ENCODE results near the gene LRP2. TPM values are rescaled to one million over a fixed set of nuclear protein-coding genes. Genes with fewer than 3 reads are reported as not detected.

Gene LRP2
- total and polyA plus RNA-seq, 2 of the 8 experiments (the other 6 are each of a cell fraction or from before 2014, with no cell fraction given) = 2.0 to 2.9 TPM

DNA sequence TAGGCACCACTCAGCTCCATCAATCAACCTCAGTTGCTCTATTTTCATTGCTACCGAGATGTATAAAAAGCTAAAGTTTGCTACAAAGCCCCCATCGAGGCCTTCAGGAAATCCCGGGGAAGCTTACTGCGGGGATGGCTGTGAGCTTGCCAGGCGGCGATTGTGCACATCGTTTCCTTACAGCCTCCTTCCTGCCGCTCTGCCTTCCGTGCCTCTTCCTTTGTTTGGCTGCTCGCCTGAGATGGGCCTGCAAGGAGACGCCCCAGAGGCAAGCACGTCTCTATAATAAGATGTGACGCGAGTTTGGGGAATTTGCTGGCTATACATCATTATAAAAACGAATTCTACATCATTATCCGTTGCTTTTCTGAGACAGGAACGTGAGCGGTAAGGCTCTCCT lies 251.4 kb downstream of the LRP2 start:
- Histone ChIP-seq H3K4me3 (ENCODE audit: extremely low read depth in 1 of 4, insufficient read depth in 2 of 4, low read depth in 3 of 4, low read length in 4 of 4) (no peak overlapping the region), H3K27me3 (replicated peaks in 1 of 4; ENCODE audit: control insufficient read depth in 3 of 4, extremely low read depth in 1 of 4, insufficient read depth in 3 of 4, low read length in 3 of 4) (no peaks in the 10 kb centered on the region), H2BK120ac (replicated peaks; ENCODE audit: low read depth, low read length) (no peak overlapping the region), H3K23ac (ENCODE audit: insufficient read length) (no peak overlapping the region), H4K20me1 (replicated peaks in 1 of 2; ENCODE audit: control insufficient read depth in 1 of 2, insufficient read depth in 2 of 2, low read length in 2 of 2) (no peaks in the 10 kb centered on the region), H3K79me2 (ENCODE audit: control insufficient read depth in 1 of 2, insufficient read depth in 2 of 2, low read length in 2 of 2) (no peaks in the 10 kb centered on the region), H3K9me3 (ENCODE audit: insufficient read depth in 2 of 2, low read depth in 1 of 2, low read length in 1 of 2) (no peaks in the 10 kb centered on the region), H4K5ac (ENCODE audit: insufficient read length, low read depth, low read length) (no peak overlapping the region), H2BK15ac (ENCODE audit: low read length) (no peak overlapping the region), H3K9ac (replicated peaks in 1 of 4; ENCODE audit: extremely low read depth in 1 of 4, low read depth in 3 of 4, low read length in 3 of 4) (no peak overlapping the region), H3K4me1 (replicated peaks in 1 of 4; ENCODE audit: control insufficient read depth in 3 of 4, insufficient read depth in 4 of 4, low read length in 3 of 4) (peaks cover 0 to 6% (median 3%) of the 10 kb centered on the region in 4 experiments; a peak in 3 of 7 replicates), H3K27ac (ENCODE audit: low read depth, low read length) (no peak overlapping the region), H3K79me1 (ENCODE audit: low read depth, low read length) (no peaks in the 10 kb centered on the region), H2AFZ (ENCODE audit: low read length) (peak overlapping the region; percentile 55), H3K36me3 (ENCODE audit: control insufficient read depth in 2 of 4, insufficient read depth in 4 of 4, low read length in 3 of 4) (no peaks in the 10 kb centered on the region), H2BK5ac (ENCODE audit: low read depth, low read length) (no peak overlapping the region; the same call in 1 of the 2 replicates), H2BK12ac (ENCODE audit: low read depth, low read length) (no peak overlapping the region), H3K56ac (replicated peaks; ENCODE audit: insufficient read length, low read depth, low read length) (no peak overlapping the region), H4K91ac (replicated peaks; ENCODE audit: insufficient read length, low read length) (no peak overlapping the region), H4K8ac (ENCODE audit: extremely low read depth, insufficient read depth, low read length) (no peak overlapping the region), H3K4ac (replicated peaks; ENCODE audit: insufficient read length, low read depth, low read length) (no peak overlapping the region), H2BK20ac (ENCODE audit: low read length) (no peak overlapping the region), H3K14ac (ENCODE audit: insufficient read length) (no peak overlapping the region), H3K4me2 (ENCODE audit: insufficient read depth in 1 of 2, low read depth in 2 of 2, low read length in 2 of 2) (no peak overlapping the region), H3K18ac (ENCODE audit: extremely low read depth, low read length) (no peak overlapping the region), H3K23me2 (ENCODE audit: low read depth, low read length) (no peaks in the 10 kb centered on the region), H2AK5ac (ENCODE audit: low read depth, low read length) (no peak overlapping the region)
- CTCF ChIA-PET (ENCODE audit: partially characterized antibody) = interaction anchor here (0.7 to 6.2 kb wide), 22 partner anchors 9 to 294 kb away, joined by 3 to 74 read pairs (median 5); no protein-coding TSS in a partner anchor
- POLR2A ChIA-PET (ENCODE audit: partially characterized antibody) = no interaction called here
- WGBS, 2 experiments (ENCODE audit: extremely low coverage in 1 of 2, insufficient coverage in 1 of 2, insufficient read length in 1 of 2, insufficient replicate concordance in 2 of 2, low coverage in 1 of 2, low lambda C conversion rate in 2 of 2, missing lambda C conversion rate in 1 of 2) = 72% methylated on average over 18 of the region's 18 CpGs; no CpG with 5 or more reads in 1 of the 2 experiments
- DNase-seq (ENCODE audit: low read depth in 1 of 2, low spot score in 2 of 2) = peak in 1 of 2 experiments; percentile 53
- FAIRE-seq = no peak
- TF ChIP-seq, protein P1, sequence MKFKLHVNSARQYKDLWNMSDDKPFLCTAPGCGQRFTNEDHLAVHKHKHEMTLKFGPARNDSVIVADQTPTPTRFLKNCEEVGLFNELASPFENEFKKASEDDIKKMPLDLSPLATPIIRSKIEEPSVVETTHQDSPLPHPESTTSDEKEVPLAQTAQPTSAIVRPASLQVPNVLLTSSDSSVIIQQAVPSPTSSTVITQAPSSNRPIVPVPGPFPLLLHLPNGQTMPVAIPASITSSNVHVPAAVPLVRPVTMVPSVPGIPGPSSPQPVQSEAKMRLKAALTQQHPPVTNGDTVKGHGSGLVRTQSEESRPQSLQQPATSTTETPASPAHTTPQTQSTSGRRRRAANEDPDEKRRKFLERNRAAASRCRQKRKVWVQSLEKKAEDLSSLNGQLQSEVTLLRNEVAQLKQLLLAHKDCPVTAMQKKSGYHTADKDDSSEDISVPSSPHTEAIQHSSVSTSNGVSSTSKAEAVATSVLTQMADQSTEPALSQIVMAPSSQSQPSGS (IDR thresholded peaks at IDR 0.05; ENCODE audit: low read length) = no peak
- no peak for TF ChIP-seq EZH2 (IDR thresholded peaks at IDR 0.05; ENCODE audit: low read depth, low read length, severe bottlenecking)

Measured in H1 (cell line).